Fibroblast of the aortic adventitia (primary cell): Measurements from ENCODE around the gene FRAS1. TPM values are rescaled to one million over a fixed set of nuclear protein-coding genes. Genes with fewer than 3 reads are reported as not detected.

Experiments used
- DNase-seq: peaks from one replicate; pipeline ENCODE4 v3.0.0-alpha.2; 2010; ENCODE audit warnings: low read depth
- H3K4me3 ChIP-seq: 2 replicates; pipeline ENCODE4 v1.5.1; 2011; ENCODE audit warnings: low read depth, mild to moderate bottlenecking, control low read depth, low read length, moderate library complexity
- CTCF ChIP-seq: IDR thresholded peaks from 2 replicates; pipeline ENCODE4 v1.5.1; 2011; ENCODE audit warnings: mild to moderate bottlenecking, low read length, control low read depth, inconsistent platforms; ENCODE audit not compliant: insufficient read depth
- total RNA-seq: library from RNA; depleted of rRNA; stranded (reverse); fragments of >200 nt; gene quantifications from 2 replicates; pipeline ENCODE4 v1.2.3, GENCODE V29; 2012; ENCODE audit warnings: low replicate concordance

FRAS1 gene
- total RNA-seq, 1 donor = 1.9 TPM

- no peak for TF ChIP-seq CTCF
- H3K4me3 ChIP-seq = no peak overlapping the region
- peak; percentile 4 for DNase-seq
Measured at GRCh38 chr4:78227411-78228057, 170.4 kb downstream of the FRAS1 start.

GRCh38 chr4:78235800-78236199, 178.7 kb downstream of the FRAS1 start:
- no peak for DNase-seq
- H3K4me3 ChIP-seq = no peak overlapping the region
- no peak for TF ChIP-seq CTCF

GRCh38 chr4:78237360-78237759, 180.2 kb downstream of the FRAS1 start:
- TF ChIP-seq CTCF = no peak
- H3K4me3 ChIP-seq = no peak overlapping the region
- no peak for DNase-seq

GRCh38 chr4:78242071-78242470, 184.9 kb downstream of the FRAS1 start:
- TF ChIP-seq CTCF = no peak
- H3K4me3 ChIP-seq = no peak overlapping the region
- DNase-seq = peak; percentile 33

GRCh38 chr4:78244705-78245485, 187.8 kb downstream of the FRAS1 start:
- no peak for DNase-seq
- TF ChIP-seq CTCF = no peak
- no peak overlapping the region for H3K4me3 ChIP-seq

- TF ChIP-seq CTCF = no peak
- DNase-seq = no peak
- H3K4me3 ChIP-seq = no peak overlapping the region
Measured at GRCh38 chr4:78247536-78248285, 190.6 kb downstream of the FRAS1 start.
